K562 (cell line): Measurements from ENCODE around the gene TNFSF13. TPM values are rescaled to one million over a fixed set of nuclear protein-coding genes. Genes with fewer than 3 reads are reported as not detected.
A peak's percentile ranks its signal among the peaks of the same experiment; 100 is the strongest.

ENCODE experiments used
- CXXC5 ChIP-seq: fragments of 250-450 bp; sonication (Bioruptor Pico); IDR thresholded peaks from 2 replicates; pipeline ENCODE4 v1.8.0; 2022; ENCODE audit warnings: inconsistent platforms, mild to moderate bottlenecking, moderate library complexity
- DMBX1 ChIP-seq: fragments of 250-450 bp; sonication (Bioruptor Pico); IDR thresholded peaks from 2 replicates; pipeline ENCODE4 v1.8.0; 2022; ENCODE audit warnings: inconsistent platforms, mild to moderate bottlenecking, moderate library complexity, borderline replicate concordance
- FOXK2 ChIP-seq, 2 experiments: fragments of 450-650 bp; IDR thresholded peaks in 1 of 2; conservative IDR thresholded peaks in 1 of 2; 2 replicates each; pipeline ENCODE4 v1.6.1; 2016; ENCODE audit warnings: low read depth in 2 of 2, mild to moderate bottlenecking in 1 of 2
- HCFC1 ChIP-seq: IDR thresholded peaks from 2 replicates; pipeline ENCODE4 v1.6.1; 2012; ENCODE audit warnings: low read depth, low read length, improper control_type of control experiment
- HDAC8 ChIP-seq: fragments of 450-650 bp; IDR thresholded peaks from 2 replicates; pipeline ENCODE4 v1.6.1; 2016; ENCODE audit warnings: mild to moderate bottlenecking, missing genetic modification characterization, moderate library complexity, missing compliant biosample characterization
- HNRNPUL1 ChIP-seq: fragments of 200-400 bp; formaldehyde crosslinking; IDR thresholded peaks from 2 replicates; pipeline ENCODE4 v1.6.1; 2017; ENCODE audit warnings: low read length
- MYBL2 ChIP-seq, 2 experiments: fragments of 450-650 bp in 1 of 2; sonication (generic) in 1 of 2; formaldehyde crosslinking in 1 of 2; IDR thresholded peaks; 2 replicates each; pipeline versions ENCODE4 v1.6.1 to v1.8.1; 2017 to 2022; ENCODE audit warnings: borderline replicate concordance in 1 of 2, inconsistent platforms in 1 of 2, low read depth in 1 of 2, mild to moderate bottlenecking in 1 of 2, missing genetic modification reagents in 1 of 2, moderate library complexity in 1 of 2
- NEUROD1 ChIP-seq: fragments of 150-350 bp; IDR thresholded peaks from 2 replicates; pipeline ENCODE4 v1.6.1; 2014; ENCODE audit warnings: borderline replicate concordance, low read length, low read depth; ENCODE audit not compliant: partially characterized antibody
- POLR2AphosphoS5 ChIP-seq: IDR thresholded peaks from 2 replicates; pipeline ENCODE4 v1.6.1; 2011; ENCODE audit warnings: mild to moderate bottlenecking, low read depth, low read length, moderate library complexity; ENCODE audit not compliant: control insufficient read depth, insufficient read depth
- SIN3A ChIP-seq, 2 experiments: fragments of 150-350 bp in 1 of 2; IDR thresholded peaks; 2 replicates each; pipeline ENCODE4 v1.6.1; 2011 to 2016; ENCODE audit warnings: borderline replicate concordance in 2 of 2, low read depth in 2 of 2, low read length in 2 of 2, mild to moderate bottlenecking in 2 of 2, moderate library complexity in 2 of 2; ENCODE audit not compliant: control insufficient read depth in 1 of 2
- SREBF2 ChIP-seq: sonication (generic); formaldehyde crosslinking; IDR thresholded peaks from 2 replicates; pipeline ENCODE4 v1.4.0; 2020; ENCODE audit warnings: mild to moderate bottlenecking, missing genetic modification reagents
- STAG1 ChIP-seq: sonication (generic); formaldehyde crosslinking; IDR thresholded peaks from 2 replicates; pipeline ENCODE4 v1.5.0; 2020; ENCODE audit warnings: missing genetic modification reagents, borderline replicate concordance
- TEAD2 ChIP-seq: fragments of 450-650 bp; IDR thresholded peaks from 2 replicates; pipeline ENCODE4 v1.6.1; 2016; ENCODE audit warnings: missing genetic modification characterization, control low read depth, missing compliant biosample characterization
- YY1 ChIP-seq, 3 experiments: IDR thresholded peaks; 2 replicates each; pipeline ENCODE4 v1.6.1; 2011; ENCODE audit warnings: low read length in 2 of 3, mild to moderate bottlenecking in 2 of 3, moderate library complexity in 2 of 3, borderline replicate concordance in 1 of 3, control low read depth in 1 of 3, low read depth in 1 of 3; ENCODE audit not compliant: insufficient read depth in 3 of 3, insufficient replicate concordance in 2 of 3, control insufficient read depth in 1 of 3, insufficient read length in 1 of 3; ENCODE audit errors: extremely low read depth in 1 of 3
- ZFP30 ChIP-seq: fragments of 250-450 bp; sonication (Bioruptor Pico); IDR thresholded peaks from 2 replicates; pipeline ENCODE4 v1.8.0; 2022; ENCODE audit warnings: moderate library complexity, mild to moderate bottlenecking, inconsistent platforms, borderline replicate concordance
- ZNF174 ChIP-seq: fragments of 250-450 bp; sonication (Bioruptor Pico); IDR thresholded peaks from 2 replicates; pipeline ENCODE4 v1.4.0; 2020; ENCODE audit warnings: mild to moderate bottlenecking
- ZNF583 ChIP-seq: fragments of 250-450 bp; sonication (Bioruptor Pico); IDR thresholded peaks from 2 replicates; pipeline ENCODE4 v1.4.0; 2020
- ZNF79 ChIP-seq: fragments of 250-450 bp; sonication (Bioruptor Pico); IDR thresholded peaks from 2 replicates; pipeline ENCODE4 v1.4.0; 2020; ENCODE audit warnings: low read depth, mild to moderate bottlenecking, moderate library complexity
- polyA plus RNA-seq, 8 experiments: library from polyadenylated mRNA; depleted of rRNA in 4 of 8; stranded (reverse) in 5 of 8; unstranded in 3 of 8; fragments of >200 nt; fragmentation: Nextera tagmentation in 2 of 8; fragmentation: Illumina TruSeq in 1 of 8; extraction: Ambion mirVana in 2 of 8; extraction: Trizol in 1 of 8; gene quantifications; 2 replicates each; pipeline versions ENCODE4 v1.2.1 to v1.2.3, GENCODE V29; 2011 to 2014; ENCODE audit warnings: inconsistent platforms in 1 of 8, missing spikeins in 1 of 8
- total RNA-seq, 7 experiments: library from RNA; depleted of rRNA in 6 of 7; stranded (reverse); fragments of >200 nt in 6 of 7; fragmentation: Illumina TruSeq in 2 of 7; extraction: Trizol in 2 of 7; gene quantifications; 2 replicates each; pipeline versions ENCODE4 v1.2.1 to v1.2.3, GENCODE V29; 2011 to 2021; ENCODE audit warnings: low replicate concordance in 1 of 7
- TF ChIP-seq, protein P1 (sequence below): sonication (generic); formaldehyde crosslinking; IDR thresholded peaks from 2 replicates; pipeline ENCODE4 v1.8.1; 2023; ENCODE audit warnings: mild to moderate bottlenecking, missing genetic modification reagents
- TF ChIP-seq, protein P2 (sequence below): sonication (generic); formaldehyde crosslinking; IDR thresholded peaks from 2 replicates; pipeline ENCODE4 v1.9.0; 2022; ENCODE audit warnings: mild to moderate bottlenecking, missing genetic modification reagents
- TF ChIP-seq, protein P3 (sequence below): fragments of 450-650 bp; IDR thresholded peaks from 2 replicates; pipeline ENCODE4 v1.6.1; 2016; ENCODE audit warnings: antibody characterized with exemption

Gene TNFSF13
- total and polyA plus RNA-seq, 9 of the 15 experiments (the other 6 are each of a cell fraction or from before 2014, with no cell fraction given): 0.04 to 0.51 (median 0.19) TPM; not detected in 1

DNA sequence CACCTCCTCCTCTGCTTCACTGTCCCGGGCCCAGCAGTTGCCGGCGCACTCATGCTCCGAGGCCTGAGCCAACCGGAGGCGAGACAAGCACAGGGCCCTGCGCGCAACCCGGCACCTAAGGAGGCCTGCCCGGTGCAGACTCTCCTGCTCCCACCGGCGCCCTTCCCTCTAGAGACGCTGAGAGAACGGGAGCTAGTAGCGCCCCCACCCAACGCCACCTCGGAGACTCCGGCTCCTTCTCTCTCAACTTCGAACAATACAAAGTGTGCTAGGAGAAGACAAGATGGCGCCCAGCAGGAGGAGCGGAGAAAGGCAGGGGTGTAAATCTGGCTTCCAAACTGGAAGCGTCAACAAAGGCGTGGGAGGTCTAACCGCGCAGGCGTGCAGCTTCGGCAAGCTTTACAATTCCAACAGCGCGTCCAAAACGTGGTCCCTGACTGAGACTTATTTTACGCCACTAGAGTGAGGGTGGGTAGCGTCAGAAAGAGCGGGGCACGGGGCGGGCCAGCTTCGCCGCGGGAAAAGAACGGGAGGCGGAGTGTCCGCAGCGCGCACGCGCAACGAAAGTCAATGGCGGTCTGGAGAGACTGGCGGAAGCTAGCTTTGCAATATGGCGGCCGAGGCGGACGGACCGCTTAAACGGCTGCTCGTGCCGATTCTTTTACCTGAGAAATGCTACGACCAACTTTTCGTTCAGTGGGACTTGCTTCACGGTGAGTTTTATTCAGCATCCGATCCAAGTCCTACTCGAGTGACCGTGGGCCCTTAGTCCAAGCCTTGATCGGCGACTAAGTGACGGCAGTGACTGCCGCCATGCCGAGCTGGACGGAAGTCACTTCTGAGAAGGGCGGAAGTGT lies 24.9 kb downstream of the TNFSF13 start, which contains the start of gene MPDU1 (continued):
- TF ChIP-seq MYBL2 (IDR thresholded peaks at IDR 0.05; ENCODE audit: low read depth) (no peak; the same call in 1 of the 2 replicates), MYBL2 (CRISPR knock-in tag; IDR thresholded peaks at IDR 0.05; ENCODE audit: borderline replicate concordance) (no peak), HDAC8 (tag) (peak; percentile 79; the same call in 1 of the 2 replicates), POLR2AphosphoS5 (peak; percentile 32; the same call in 1 of the 2 replicates), TEAD2 (peak; percentile 48; the same call in 1 of the 2 replicates), HNRNPUL1 (no peak), DMBX1 (peak; percentile 65), NEUROD1 (peak; percentile 4), HCFC1 (peak; percentile 76), ZFP30 (CRISPR knock-in tag) (no peak), SREBF2 (no peak), FOXK2 (conservative IDR thresholded peaks at IDR 0.05 in 1 of 2, IDR thresholded peaks at IDR 0.05 in 1 of 2; ENCODE audit: low read depth in 2 of 2) (peak; percentile 72 to 73), ZNF583 (CRISPR knock-in tag) (no peak; the same call in 1 of the 2 replicates), CXXC5 (CRISPR knock-in tag) (peak; percentile 75), SIN3A (IDR thresholded peaks at IDR 0.05; ENCODE audit: borderline replicate concordance in 2 of 2, control insufficient read depth in 1 of 2, low read depth in 2 of 2, low read length in 2 of 2) (0 out of 4 replicates have a peak, but pooled peaks of 1 of the 2 experiments have one; percentile 58), ZNF79 (CRISPR knock-in tag) (no peak), STAG1 (CRISPR knock-in tag) (no peak), YY1 (IDR thresholded peaks at IDR 0.05; ENCODE audit: borderline replicate concordance in 1 of 3, control insufficient read depth in 1 of 3, extremely low read depth in 1 of 3, insufficient read depth in 3 of 3, insufficient read length in 1 of 3, insufficient replicate concordance in 2 of 3, low read depth in 1 of 3, low read length in 2 of 3) (peak; percentile 64 to 95 (median 94)), ZNF174 (CRISPR knock-in tag) (no peak)
- TF ChIP-seq, protein P1, sequence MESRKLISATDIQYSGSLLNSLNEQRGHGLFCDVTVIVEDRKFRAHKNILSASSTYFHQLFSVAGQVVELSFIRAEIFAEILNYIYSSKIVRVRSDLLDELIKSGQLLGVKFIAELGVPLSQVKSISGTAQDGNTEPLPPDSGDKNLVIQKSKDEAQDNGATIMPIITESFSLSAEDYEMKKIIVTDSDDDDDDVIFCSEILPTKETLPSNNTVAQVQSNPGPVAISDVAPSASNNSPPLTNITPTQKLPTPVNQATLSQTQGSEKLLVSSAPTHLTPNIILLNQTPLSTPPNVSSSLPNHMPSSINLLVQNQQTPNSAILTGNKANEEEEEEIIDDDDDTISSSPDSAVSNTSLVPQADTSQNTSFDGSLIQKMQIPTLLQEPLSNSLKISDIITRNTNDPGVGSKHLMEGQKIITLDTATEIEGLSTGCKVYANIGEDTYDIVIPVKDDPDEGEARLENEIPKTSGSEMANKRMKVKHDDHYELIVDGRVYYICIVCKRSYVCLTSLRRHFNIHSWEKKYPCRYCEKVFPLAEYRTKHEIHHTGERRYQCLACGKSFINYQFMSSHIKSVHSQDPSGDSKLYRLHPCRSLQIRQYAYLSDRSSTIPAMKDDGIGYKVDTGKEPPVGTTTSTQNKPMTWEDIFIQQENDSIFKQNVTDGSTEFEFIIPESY: no peak
- TF ChIP-seq, protein P2, sequence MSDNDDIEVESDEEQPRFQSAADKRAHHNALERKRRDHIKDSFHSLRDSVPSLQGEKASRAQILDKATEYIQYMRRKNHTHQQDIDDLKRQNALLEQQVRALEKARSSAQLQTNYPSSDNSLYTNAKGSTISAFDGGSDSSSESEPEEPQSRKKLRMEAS (CRISPR knock-in tag): peak; percentile 99
- TF ChIP-seq, protein P3, sequence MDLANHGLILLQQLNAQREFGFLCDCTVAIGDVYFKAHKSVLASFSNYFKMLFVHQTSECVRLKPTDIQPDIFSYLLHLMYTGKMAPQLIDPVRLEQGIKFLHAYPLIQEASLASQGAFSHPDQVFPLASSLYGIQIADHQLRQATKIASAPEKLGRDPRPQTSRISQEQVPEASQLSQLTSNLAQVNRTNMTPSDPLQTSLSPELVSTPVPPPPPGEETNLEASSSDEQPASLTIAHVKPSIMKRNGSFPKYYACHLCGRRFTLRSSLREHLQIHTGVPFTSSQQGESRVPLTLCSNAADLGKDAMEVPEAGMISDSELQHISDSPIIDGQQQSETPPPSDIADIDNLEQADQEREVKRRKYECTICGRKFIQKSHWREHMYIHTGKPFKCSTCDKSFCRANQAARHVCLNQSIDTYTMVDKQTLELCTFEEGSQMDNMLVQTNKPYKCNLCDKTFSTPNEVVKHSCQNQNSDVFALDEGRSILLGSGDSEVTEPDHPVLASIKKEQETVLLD: peak; percentile 89
